Sigmoid colon (tissue), 7 donors: Measurements from ENCODE around the gene ERGIC3. TPM values are rescaled to one million over a fixed set of nuclear protein-coding genes. Genes with fewer than 3 reads are reported as not detected.

Experiments
- DNase-seq: peaks from one replicate; pipeline ENCODE4 v3.0.0-alpha.2; 2019
- H3K27ac ChIP-seq, 4 donors: fragments of 200-600 bp; sonication (generic); one replicate each; pipeline ENCODE4 v1.5.1; 2016 to 2019; ENCODE audit warnings: mild to moderate bottlenecking in 1 of 4
- H3K27me3 ChIP-seq, 3 donors: fragments of 200-600 bp; sonication (generic); one replicate each; pipeline ENCODE4 v1.5.1; 2019; ENCODE audit warnings: mild to moderate bottlenecking in 1 of 3
- H3K36me3 ChIP-seq, 4 donors: fragments of 200-600 bp; sonication (generic); one replicate each; pipeline ENCODE4 v1.5.1; 2016 to 2019
- H3K4me1 ChIP-seq, 4 donors: fragments of 200-600 bp; sonication (generic); one replicate each; pipeline ENCODE4 v1.5.1; 2017 to 2019
- H3K4me3 ChIP-seq, 4 donors: fragments of 200-600 bp; sonication (generic); one replicate each; pipeline ENCODE4 v1.5.1; 2017 to 2019; ENCODE audit warnings: mild to moderate bottlenecking in 2 of 4, moderate library complexity in 1 of 4
- H3K9me3 ChIP-seq, 4 donors: fragments of 200-600 bp in 3 of 4; sonication (generic) in 3 of 4; one replicate each; pipeline versions ENCODE4 v1.5.1 to v1.6.1; 2013 to 2019
- CTCF ChIP-seq, 4 experiments: fragments of 450-650 bp in 3 of 4; fragments of 200-600 bp in 1 of 4; IDR thresholded peaks; one replicate each; pipeline ENCODE4 v1.5.1; 2016 to 2019; ENCODE audit warnings: antibody characterized with exemption in 4 of 4, mild to moderate bottlenecking in 3 of 4, moderate library complexity in 2 of 4
- EP300 ChIP-seq, 4 donors: sonication (generic); formaldehyde crosslinking; IDR thresholded peaks; one replicate each; pipeline ENCODE4 v1.6.1; 2017; ENCODE audit warnings: antibody characterized with exemption in 4 of 4
- POLR2A ChIP-seq, 2 donors: fragments of 450-650 bp; IDR thresholded peaks; one replicate each; pipeline ENCODE4 v1.6.1; 2016; ENCODE audit warnings: antibody characterized with exemption in 2 of 2, mild to moderate bottlenecking in 2 of 2, moderate library complexity in 2 of 2
- POLR2AphosphoS5 ChIP-seq, 4 donors: sonication (generic); formaldehyde crosslinking; IDR thresholded peaks; one replicate each; pipeline ENCODE4 v1.6.1; 2017; ENCODE audit warnings: antibody characterized with exemption in 4 of 4
- WGBS, 2 donors: extraction: QIAGEN DNeasy Blood & Tissue Kit; methylation state at CpG; one replicate each; pipeline ENCODE4 v1.1.7; 2013; 5-methylcytosine and 5-hydroxymethylcytosine counted together
- intact Hi-C: fragments of 100-400 bp; cut with DNase I; formaldehyde crosslinking; loops from one replicate; pipeline ENCODE4 v1.15.1; 2023
- polyA plus RNA-seq, 3 donors: library from polyadenylated mRNA; stranded (reverse); fragments of 200-250 nt; gene quantifications; one replicate each; pipeline ENCODE4 v1.2.3, GENCODE V29; 2013
- total RNA-seq, 4 donors: library from RNA; depleted of rRNA; stranded (reverse); fragments of >200 nt; gene quantifications; one replicate each; pipeline ENCODE4 v1.1.0, GENCODE V29; 2016
- donor health status: healthy with polysubstance abuse.
- donor health status: Bipolar disorder and iron deficiency.
- donor health status: healthy.

ERGIC3 gene
- total and polyA plus RNA-seq, 7 donors: 113 to 230 (median 184) TPM

GRCh38 chr20:35568645-35569044 is 26.8 kb downstream of the ERGIC3 start:
- H3K4me1 ChIP-seq: no peaks in the 10 kb centered on the region
- TF ChIP-seq POLR2AphosphoS5 (IDR thresholded peaks at IDR 0.05) (no peak), EP300 (IDR thresholded peaks at IDR 0.05) (no peak), CTCF (IDR thresholded peaks at IDR 0.05) (no peak), POLR2A (IDR thresholded peaks at IDR 0.05) (no peak)
- 2 to 17% methylated on average over 2 of the region's 2 CpGs for WGBS, 2 donors

DNA sequence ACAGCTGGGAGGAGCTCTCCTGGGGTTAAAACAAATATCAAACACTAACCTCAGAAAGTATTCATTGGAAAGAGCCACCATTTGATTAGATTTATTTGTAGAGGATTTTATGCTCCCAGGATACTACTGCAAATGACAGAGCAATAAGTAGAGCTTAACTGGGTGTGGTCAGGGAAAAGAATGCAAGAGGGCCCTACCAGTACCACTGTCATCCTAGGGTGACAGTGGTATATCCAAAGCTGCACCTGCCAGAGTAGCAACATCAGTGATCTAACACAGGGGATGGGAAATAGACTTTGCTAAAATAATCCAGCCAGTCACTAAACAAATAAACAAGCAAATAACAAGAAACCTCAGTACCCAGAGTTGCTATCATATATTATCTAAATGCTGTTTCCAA is 29.7 kb downstream of the ERGIC3 start:
- no peak overlapping the region for H3K4me3 ChIP-seq
- TF ChIP-seq CTCF (IDR thresholded peaks at IDR 0.05): no peak
- no peak for TF ChIP-seq EP300 (IDR thresholded peaks at IDR 0.05)
- TF ChIP-seq POLR2AphosphoS5 (IDR thresholded peaks at IDR 0.05): no peak
- no peak for TF ChIP-seq POLR2A (IDR thresholded peaks at IDR 0.05)
- intact Hi-C loops: no loop called here
- peaks cover 0 to 6% (median under 1%) of the 10 kb centered on the region in 4 donors for H3K9me3 ChIP-seq
- no peak overlapping the region for H3K27ac ChIP-seq
- no peaks in the 10 kb centered on the region for H3K36me3 ChIP-seq
- no peaks in the 10 kb centered on the region for H3K4me1 ChIP-seq
- DNase-seq: no peak
- H3K27me3 ChIP-seq: no peaks in the 10 kb centered on the region

More at GRCh38 chr20:35568645-35569044, 26.8 kb downstream of the ERGIC3 start:
- intact Hi-C loops: no loop called here
- H3K36me3 ChIP-seq: no peaks in the 10 kb centered on the region
- DNase-seq: no peak
- peaks cover 0 to 6% (median under 1%) of the 10 kb centered on the region in 4 donors for H3K9me3 ChIP-seq
- H3K27ac ChIP-seq: no peak overlapping the region
- H3K27me3 ChIP-seq: no peaks in the 10 kb centered on the region
- H3K4me3 ChIP-seq: no peak overlapping the region

DNA sequence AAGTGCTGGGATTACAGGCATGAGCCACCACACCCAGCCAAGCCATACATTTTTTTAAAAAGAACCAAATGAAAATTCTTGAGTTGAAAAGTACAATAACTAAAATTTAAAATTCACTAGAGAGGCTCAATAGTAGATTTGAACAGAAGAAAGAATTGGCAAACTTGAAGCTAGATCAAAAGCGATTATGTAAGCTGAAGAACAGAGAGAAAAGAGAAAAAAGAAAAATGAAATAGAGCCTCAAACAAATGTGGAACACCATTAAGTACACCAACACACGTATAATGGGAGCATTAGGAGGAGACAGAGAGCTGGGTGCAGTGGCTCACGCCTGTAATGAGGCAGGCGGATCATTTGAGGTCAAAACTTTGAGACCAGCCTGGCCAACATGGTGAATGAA is 31.0 kb downstream of the ERGIC3 start:
- Histone ChIP-seq H3K27me3 (no peaks in the 10 kb centered on the region), H3K4me1 (no peaks in the 10 kb centered on the region), H3K4me3 (no peak overlapping the region), H3K9me3 (peaks cover 0 to 6% (median under 1%) of the 10 kb centered on the region in 4 donors), H3K27ac (no peak overlapping the region), H3K36me3 (no peaks in the 10 kb centered on the region)
- intact Hi-C loops: no loop called here
- no peak for TF ChIP-seq EP300 (IDR thresholded peaks at IDR 0.05)
- no peak for TF ChIP-seq CTCF (IDR thresholded peaks at IDR 0.05)
- TF ChIP-seq POLR2AphosphoS5 (IDR thresholded peaks at IDR 0.05): no peak
- no peak for TF ChIP-seq POLR2A (IDR thresholded peaks at IDR 0.05)
- no peak for DNase-seq
- WGBS, 2 donors: 93 to 98% methylated on average over 4 of the region's 4 CpGs

GRCh38 chr20:35575958-35576357 is 34.1 kb downstream of the ERGIC3 start:
- DNase-seq: no peak
- Histone ChIP-seq H3K36me3 (no peaks in the 10 kb centered on the region), H3K4me1 (no peaks in the 10 kb centered on the region), H3K9me3 (peaks cover 0 to 6% (median under 1%) of the 10 kb centered on the region in 4 donors), H3K4me3 (no peak overlapping the region), H3K27me3 (no peaks in the 10 kb centered on the region), H3K27ac (no peak overlapping the region)
- 14 to 69% methylated on average over 4 of the region's 4 CpGs for WGBS, 2 donors
- intact Hi-C loops: no loop called here
- TF ChIP-seq EP300 (IDR thresholded peaks at IDR 0.05) (no peak), POLR2AphosphoS5 (IDR thresholded peaks at IDR 0.05) (no peak), CTCF (IDR thresholded peaks at IDR 0.05) (no peak), POLR2A (IDR thresholded peaks at IDR 0.05) (no peak)

DNA sequence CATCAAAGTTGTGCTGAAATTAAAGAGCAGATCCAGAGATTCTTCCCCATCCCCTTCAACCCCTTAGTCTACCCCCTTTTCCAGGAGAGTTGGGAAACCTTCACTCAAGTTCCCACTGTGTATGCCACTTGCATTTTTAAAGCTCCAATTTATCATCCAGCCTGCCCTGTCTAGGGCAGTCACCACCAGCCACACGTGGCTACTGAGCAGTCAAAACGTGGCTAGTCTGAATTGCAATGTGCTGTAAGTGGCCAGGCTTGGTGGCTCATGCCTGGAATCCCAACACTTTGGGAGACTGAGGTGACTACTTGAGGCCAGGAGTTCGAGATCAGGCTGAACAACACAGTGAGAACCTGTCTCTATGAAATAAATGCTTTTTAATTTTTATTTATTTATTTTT is 34.9 kb downstream of the ERGIC3 start:
- DNase-seq: no peak
- TF ChIP-seq POLR2AphosphoS5 (IDR thresholded peaks at IDR 0.05) (no peak), CTCF (IDR thresholded peaks at IDR 0.05) (no peak), EP300 (IDR thresholded peaks at IDR 0.05) (no peak), POLR2A (IDR thresholded peaks at IDR 0.05) (no peak)
- intact Hi-C loops: no loop called here
- H3K27ac ChIP-seq: no peak overlapping the region
- WGBS, 2 donors: 62 to 69% methylated on average over 3 of the region's 3 CpGs
- peaks cover 0 to 6% (median 2%) of the 10 kb centered on the region in 4 donors for H3K9me3 ChIP-seq
- H3K4me3 ChIP-seq: no peak overlapping the region
- H3K36me3 ChIP-seq: no peaks in the 10 kb centered on the region
- H3K4me1 ChIP-seq: no peaks in the 10 kb centered on the region
- no peaks in the 10 kb centered on the region for H3K27me3 ChIP-seq
